Inferior parietal cortex (tissue), 1 donor: ENCODE results near the gene TREML2.
A peak's percentile ranks its signal among the peaks of the same experiment; 100 is the strongest.
"Not testable (repeated sequence)": the region's sequence is repeated elsewhere in the genome, so short reads cannot be mapped to it uniquely, and the experiment has no call there.

Experiments used
- DNase-seq: peaks from one replicate; pipeline ENCODE4 v3.0.0-alpha.2; 2016; ENCODE audit errors: extremely low spot score

TREML2 gene

GRCh38 chr6:41208439-41209106, 7.6 kb upstream of the TREML2 start:
- DNase-seq: no peak

- DNase-seq: no peak
Observed at GRCh38 chr6:41204156-41204555, 3.2 kb upstream of the TREML2 start.

GRCh38 chr6:41201764-41202173, 820 bp upstream of the TREML2 start:
- DNase-seq: no peak

- no peak for DNase-seq
Observed at GRCh38 chr6:41200296-41200900, 551 bp downstream of the TREML2 start.

GRCh38 chr6:41199552-41200246, 1.2 kb downstream of the TREML2 start:
- DNase-seq: no peak

- no peak for DNase-seq
Observed at GRCh38 chr6:41197234-41197633, 3.7 kb downstream of the TREML2 start.

- DNase-seq: no peak
Observed at GRCh38 chr6:41194386-41194785, 6.6 kb downstream of the TREML2 start.

- DNase-seq: no peak
Observed at GRCh38 chr6:41193884-41194283, 7.1 kb downstream of the TREML2 start.

GRCh38 chr6:41193171-41193734, 7.7 kb downstream of the TREML2 start:
- DNase-seq: no peak

GRCh38 chr6:41191569-41191968, 9.4 kb downstream of the TREML2 start:
- DNase-seq: no peak

- DNase-seq: no peak
Observed at GRCh38 chr6:41190791-41191190, 10.2 kb downstream of the TREML2 start.

GRCh38 chr6:41189967-41190366, 11.0 kb downstream of the TREML2 start:
- no peak for DNase-seq

GRCh38 chr6:41189046-41189445, 11.9 kb downstream of the TREML2 start:
- DNase-seq: not testable (repeated sequence)

GRCh38 chr6:41187924-41188886, 12.7 kb downstream of the TREML2 start:
- no peak for DNase-seq

GRCh38 chr6:41186031-41186562, 14.9 kb downstream of the TREML2 start:
- DNase-seq: no peak

- DNase-seq: no peak
Observed at GRCh38 chr6:41184761-41185160, 16.2 kb downstream of the TREML2 start.

- peak; percentile 29 for DNase-seq
Observed at GRCh38 chr6:41182069-41183034, 18.6 kb downstream of the TREML2 start.

GRCh38 chr6:41181566-41181965, 19.4 kb downstream of the TREML2 start:
- DNase-seq: no peak

- DNase-seq: no peak
Observed at GRCh38 chr6:41179163-41179562, 21.8 kb downstream of the TREML2 start.

- DNase-seq: no peak
Observed at GRCh38 chr6:41177695-41178094, 23.3 kb downstream of the TREML2 start.
